ENCODE data around the gene NFIB. TPM values are rescaled to one million over a fixed set of nuclear protein-coding genes. Genes with fewer than 3 reads are reported as not detected.

The NFIB gene
- total and polyA plus RNA-seq, 2 of the 4 experiments (the other 2 are of a cell fraction) = 1.4 to 2.0 TPM

DNA sequence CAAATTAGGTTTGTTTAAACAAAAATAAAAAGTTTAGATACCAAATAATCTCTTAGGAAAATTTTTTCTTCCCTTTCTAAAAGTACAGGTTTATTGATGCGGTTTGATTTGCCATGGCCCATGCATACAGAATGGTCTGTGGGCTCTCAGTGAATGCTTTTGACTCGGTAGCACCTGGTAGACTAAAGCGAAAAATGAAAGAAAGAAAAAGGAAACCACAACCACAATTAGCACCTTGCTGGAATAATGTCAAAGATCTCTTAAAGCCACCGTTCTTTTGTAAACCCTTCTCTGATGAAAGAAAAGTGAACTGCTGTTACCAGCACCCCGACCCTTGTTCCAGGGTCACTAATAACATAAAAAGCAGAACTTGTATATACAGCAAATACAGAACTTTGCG, 157.9 kb downstream of the NFIB start:
- H2AK5ac ChIP-seq (ENCODE audit: low read depth, low read length) = no peak overlapping the region
- no peak overlapping the region for H3K18ac ChIP-seq (ENCODE audit: low read depth, low read length)
- H3K9me1 ChIP-seq (ENCODE audit: insufficient read depth, low read length) = no peaks in the 10 kb centered on the region
- H3K23ac ChIP-seq (ENCODE audit: low read depth, low read length) = no peak overlapping the region
- no peak overlapping the region for H4K91ac ChIP-seq (ENCODE audit: insufficient read depth, low read depth, low read length)
- H2BK15ac ChIP-seq (ENCODE audit: low read depth, low read length) = no peak overlapping the region
- no CpG with 5 or more reads among the region's 6 CpGs for WGBS, 2 experiments (ENCODE audit: extremely low coverage in 2 of 2, insufficient read length in 1 of 2)
- 0 out of 2 replicates have a peak, but pooled peaks cover 1% of the 10 kb centered on the region for H3K27me3 ChIP-seq (ENCODE audit: control insufficient read depth, insufficient read depth, low read length)
- no peak overlapping the region for H3K4me2 ChIP-seq (ENCODE audit: low read depth, low read length)
- no peak overlapping the region for H2BK5ac ChIP-seq (ENCODE audit: low read depth, low read length, poor library complexity, severe bottlenecking)
- TF ChIP-seq, protein P1, sequence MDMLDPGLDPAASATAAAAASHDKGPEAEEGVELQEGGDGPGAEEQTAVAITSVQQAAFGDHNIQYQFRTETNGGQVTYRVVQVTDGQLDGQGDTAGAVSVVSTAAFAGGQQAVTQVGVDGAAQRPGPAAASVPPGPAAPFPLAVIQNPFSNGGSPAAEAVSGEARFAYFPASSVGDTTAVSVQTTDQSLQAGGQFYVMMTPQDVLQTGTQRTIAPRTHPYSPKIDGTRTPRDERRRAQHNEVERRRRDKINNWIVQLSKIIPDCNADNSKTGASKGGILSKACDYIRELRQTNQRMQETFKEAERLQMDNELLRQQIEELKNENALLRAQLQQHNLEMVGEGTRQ (IDR thresholded peaks at IDR 0.05; ENCODE audit: low read depth, low read length) = no peak
- TF ChIP-seq, protein P2, sequence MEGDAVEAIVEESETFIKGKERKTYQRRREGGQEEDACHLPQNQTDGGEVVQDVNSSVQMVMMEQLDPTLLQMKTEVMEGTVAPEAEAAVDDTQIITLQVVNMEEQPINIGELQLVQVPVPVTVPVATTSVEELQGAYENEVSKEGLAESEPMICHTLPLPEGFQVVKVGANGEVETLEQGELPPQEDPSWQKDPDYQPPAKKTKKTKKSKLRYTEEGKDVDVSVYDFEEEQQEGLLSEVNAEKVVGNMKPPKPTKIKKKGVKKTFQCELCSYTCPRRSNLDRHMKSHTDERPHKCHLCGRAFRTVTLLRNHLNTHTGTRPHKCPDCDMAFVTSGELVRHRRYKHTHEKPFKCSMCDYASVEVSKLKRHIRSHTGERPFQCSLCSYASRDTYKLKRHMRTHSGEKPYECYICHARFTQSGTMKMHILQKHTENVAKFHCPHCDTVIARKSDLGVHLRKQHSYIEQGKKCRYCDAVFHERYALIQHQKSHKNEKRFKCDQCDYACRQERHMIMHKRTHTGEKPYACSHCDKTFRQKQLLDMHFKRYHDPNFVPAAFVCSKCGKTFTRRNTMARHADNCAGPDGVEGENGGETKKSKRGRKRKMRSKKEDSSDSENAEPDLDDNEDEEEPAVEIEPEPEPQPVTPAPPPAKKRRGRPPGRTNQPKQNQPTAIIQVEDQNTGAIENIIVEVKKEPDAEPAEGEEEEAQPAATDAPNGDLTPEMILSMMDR (conservative IDR thresholded peaks at IDR 0.05; ENCODE audit: low read depth, low read length) = no peak
- no peak for TF ChIP-seq BHLHE40 (IDR thresholded peaks at IDR 0.05; ENCODE audit: low read depth, low read length)
- TF ChIP-seq CHD1 (IDR thresholded peaks at IDR 0.05; ENCODE audit: low read depth, low read length) = no peak
- no peak for TF ChIP-seq SMC3 (IDR thresholded peaks at IDR 0.05; ENCODE audit: low read depth, low read length)
- no peak for TF ChIP-seq FOS (IDR thresholded peaks at IDR 0.05; ENCODE audit: low read depth, low read length)
- no peak for TF ChIP-seq CEBPB (IDR thresholded peaks at IDR 0.05; ENCODE audit: low read depth, low read length)
- no peak for TF ChIP-seq RAD21 (IDR thresholded peaks at IDR 0.05; ENCODE audit: low read length)
- TF ChIP-seq RCOR1 (IDR thresholded peaks at IDR 0.05; ENCODE audit: insufficient replicate concordance, low read length) = no peak
- no peak for TF ChIP-seq MAZ (IDR thresholded peaks at IDR 0.05; ENCODE audit: borderline replicate concordance, low read depth, low read length)
- TF ChIP-seq MXI1 (IDR thresholded peaks at IDR 0.05; ENCODE audit: borderline replicate concordance, low read depth, low read length) = no peak
- TF ChIP-seq, protein P3, sequence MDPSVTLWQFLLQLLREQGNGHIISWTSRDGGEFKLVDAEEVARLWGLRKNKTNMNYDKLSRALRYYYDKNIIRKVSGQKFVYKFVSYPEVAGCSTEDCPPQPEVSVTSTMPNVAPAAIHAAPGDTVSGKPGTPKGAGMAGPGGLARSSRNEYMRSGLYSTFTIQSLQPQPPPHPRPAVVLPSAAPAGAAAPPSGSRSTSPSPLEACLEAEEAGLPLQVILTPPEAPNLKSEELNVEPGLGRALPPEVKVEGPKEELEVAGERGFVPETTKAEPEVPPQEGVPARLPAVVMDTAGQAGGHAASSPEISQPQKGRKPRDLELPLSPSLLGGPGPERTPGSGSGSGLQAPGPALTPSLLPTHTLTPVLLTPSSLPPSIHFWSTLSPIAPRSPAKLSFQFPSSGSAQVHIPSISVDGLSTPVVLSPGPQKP (IDR thresholded peaks at IDR 0.05; ENCODE audit: borderline replicate concordance, low read depth, low read length) = no peak
- TF ChIP-seq MAFK (IDR thresholded peaks at IDR 0.05; ENCODE audit: low read depth, low read length) = no peak
- no peak for TF ChIP-seq POLR2A (IDR thresholded peaks at IDR 0.05; ENCODE audit: low read depth, low read length)
- no peaks in the 10 kb centered on the region for H3K79me1 ChIP-seq (ENCODE audit: low read depth in 1 of 2, low read length in 2 of 2)
- no peak overlapping the region for H3K27ac ChIP-seq (ENCODE audit: insufficient read depth, low read length)
- H2AFZ ChIP-seq (replicated peaks; ENCODE audit: low read length, poor library complexity) = no peak overlapping the region
- H4K20me1 ChIP-seq (ENCODE audit: insufficient read depth, low read length) = no peaks in the 10 kb centered on the region
- no peaks in the 10 kb centered on the region for H3K9me3 ChIP-seq (ENCODE audit: control insufficient read depth, insufficient read depth, low read length)
- no peak overlapping the region for H3K4me3 ChIP-seq (ENCODE audit: insufficient read depth, low read depth, low read length)
- H3K56ac ChIP-seq (ENCODE audit: extremely low read depth, insufficient read depth, low read length) = no peak overlapping the region
- no peak overlapping the region for H3K4ac ChIP-seq (ENCODE audit: low read depth, low read length)
- no peak overlapping the region for H2BK120ac ChIP-seq (ENCODE audit: low read depth, low read length)
- H4K5ac ChIP-seq (ENCODE audit: low read depth, low read length) = no peak overlapping the region
- no peak overlapping the region for H3K9ac ChIP-seq (ENCODE audit: low read depth, low read length)
- H4K8ac ChIP-seq (ENCODE audit: low read depth in 2 of 2, low read length in 2 of 2) = no peak overlapping the region
- DNase-seq (no peak), ATAC-seq (ENCODE audit: low read depth) (no peak)
- H2AK9ac ChIP-seq (replicated peaks; ENCODE audit: low read depth, low read length, poor library complexity) = no peak overlapping the region
- no peak overlapping the region for H3K14ac ChIP-seq (replicated peaks; ENCODE audit: low read depth, low read length)
- no TSS peak for BruUV-seq (replicated peaks)
- H2BK20ac ChIP-seq (ENCODE audit: low read depth, low read length) = no peak overlapping the region
- CTCF ChIA-PET = no interaction called here
- intact Hi-C loops (cut with micrococcal nuclease) = no loop called here
- H3K36me3 ChIP-seq (ENCODE audit: control insufficient read depth, insufficient read depth, low read length) = no peaks in the 10 kb centered on the region
- dilution Hi-C loops (cut with HindIII; ENCODE audit: low sequenced_read_pairs, unreplicated experiment) = no loop called here
- POLR2A ChIA-PET (ENCODE audit: unreplicated experiment) = no interaction called here
- no peaks in the 10 kb centered on the region for H3K4me1 ChIP-seq (ENCODE audit: control insufficient read depth, insufficient read depth, low read length)
- in situ Hi-C loops (cut with MboI; ENCODE audit: low sequenced_read_pairs) = no loop called here
